GM12801 (cell line): ENCODE data around the gene PXYLP1.

Experiments used
- TF ChIP-seq, protein P1 (sequence below): IDR thresholded peaks from one replicate; pipeline ENCODE4 v1.5.1; 2011; ENCODE audit warnings: control low read depth; ENCODE audit not compliant: insufficient read length; ENCODE audit errors: extremely low read depth

PXYLP1 gene

DNA sequence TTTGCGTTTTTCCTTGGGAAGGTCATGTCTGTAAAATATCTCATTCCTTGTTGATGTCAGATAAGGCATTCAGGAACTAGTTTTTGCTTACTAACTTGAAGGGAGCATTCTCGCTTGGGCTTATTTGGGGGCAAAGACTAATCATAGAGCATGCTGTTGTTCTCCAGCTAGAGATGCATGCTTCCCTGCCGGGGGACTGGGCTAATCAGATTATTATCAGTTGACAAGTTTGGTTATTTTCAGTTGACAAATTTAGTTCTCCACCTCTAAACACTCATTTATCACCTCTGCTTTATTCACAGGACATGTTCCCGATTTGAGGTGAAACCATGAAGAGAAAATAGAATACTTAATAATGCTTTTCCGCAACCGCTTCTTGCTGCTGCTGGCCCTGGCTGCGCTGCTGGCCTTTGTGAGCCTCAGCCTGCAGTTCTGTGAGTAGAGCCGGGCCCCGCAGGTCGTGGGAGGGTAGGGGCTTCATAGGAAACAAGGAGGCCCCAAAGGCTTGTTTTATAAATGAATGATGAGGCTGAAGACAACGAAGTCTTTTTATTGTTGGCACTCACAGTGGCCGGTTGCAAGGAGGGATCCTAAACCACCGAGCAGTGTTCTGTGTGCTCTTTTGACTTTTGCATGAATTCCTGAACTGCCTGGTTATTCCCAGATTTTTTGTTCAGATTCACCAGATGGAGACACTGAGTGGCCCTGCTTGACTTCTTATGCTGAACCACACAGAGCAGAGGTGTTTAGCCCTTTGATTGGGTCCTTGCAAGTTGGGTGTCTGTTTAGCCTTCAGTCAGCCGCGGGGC is 28.4 kb downstream of the PXYLP1 start:
- TF ChIP-seq, protein P1, sequence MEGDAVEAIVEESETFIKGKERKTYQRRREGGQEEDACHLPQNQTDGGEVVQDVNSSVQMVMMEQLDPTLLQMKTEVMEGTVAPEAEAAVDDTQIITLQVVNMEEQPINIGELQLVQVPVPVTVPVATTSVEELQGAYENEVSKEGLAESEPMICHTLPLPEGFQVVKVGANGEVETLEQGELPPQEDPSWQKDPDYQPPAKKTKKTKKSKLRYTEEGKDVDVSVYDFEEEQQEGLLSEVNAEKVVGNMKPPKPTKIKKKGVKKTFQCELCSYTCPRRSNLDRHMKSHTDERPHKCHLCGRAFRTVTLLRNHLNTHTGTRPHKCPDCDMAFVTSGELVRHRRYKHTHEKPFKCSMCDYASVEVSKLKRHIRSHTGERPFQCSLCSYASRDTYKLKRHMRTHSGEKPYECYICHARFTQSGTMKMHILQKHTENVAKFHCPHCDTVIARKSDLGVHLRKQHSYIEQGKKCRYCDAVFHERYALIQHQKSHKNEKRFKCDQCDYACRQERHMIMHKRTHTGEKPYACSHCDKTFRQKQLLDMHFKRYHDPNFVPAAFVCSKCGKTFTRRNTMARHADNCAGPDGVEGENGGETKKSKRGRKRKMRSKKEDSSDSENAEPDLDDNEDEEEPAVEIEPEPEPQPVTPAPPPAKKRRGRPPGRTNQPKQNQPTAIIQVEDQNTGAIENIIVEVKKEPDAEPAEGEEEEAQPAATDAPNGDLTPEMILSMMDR, result no peak

- TF ChIP-seq, protein P1, result no peak
Observed at GRCh38 chr3:141260630-141260927, 29.0 kb downstream of the PXYLP1 start.

GRCh38 chr3:141261472-141262307 is 30.1 kb downstream of the PXYLP1 start:
- TF ChIP-seq, protein P1, result no peak

GRCh38 chr3:141262308-141262705 is 30.7 kb downstream of the PXYLP1 start:
- TF ChIP-seq, protein P1, result no peak

DNA sequence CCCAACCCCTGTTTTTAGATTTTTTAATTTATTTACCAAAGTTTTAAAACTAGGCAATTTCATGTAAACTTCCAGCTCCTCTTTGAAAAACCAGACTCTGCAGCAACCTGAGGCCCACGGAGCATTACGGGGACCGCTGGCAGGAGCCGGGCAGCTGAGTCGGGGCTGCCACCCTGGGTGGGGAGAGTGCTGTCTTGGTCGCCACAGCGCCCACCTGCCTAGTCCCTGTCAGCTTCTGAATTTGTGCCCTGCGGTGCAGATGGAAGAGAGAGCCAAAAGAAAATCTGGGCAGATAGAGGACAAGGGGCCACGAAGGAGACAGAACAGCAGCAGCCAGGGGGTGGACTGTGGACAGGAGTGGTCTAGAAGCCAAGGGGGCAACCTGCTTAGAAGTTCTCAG is 34.6 kb downstream of the PXYLP1 start:
- TF ChIP-seq, protein P1, result no peak

DNA sequence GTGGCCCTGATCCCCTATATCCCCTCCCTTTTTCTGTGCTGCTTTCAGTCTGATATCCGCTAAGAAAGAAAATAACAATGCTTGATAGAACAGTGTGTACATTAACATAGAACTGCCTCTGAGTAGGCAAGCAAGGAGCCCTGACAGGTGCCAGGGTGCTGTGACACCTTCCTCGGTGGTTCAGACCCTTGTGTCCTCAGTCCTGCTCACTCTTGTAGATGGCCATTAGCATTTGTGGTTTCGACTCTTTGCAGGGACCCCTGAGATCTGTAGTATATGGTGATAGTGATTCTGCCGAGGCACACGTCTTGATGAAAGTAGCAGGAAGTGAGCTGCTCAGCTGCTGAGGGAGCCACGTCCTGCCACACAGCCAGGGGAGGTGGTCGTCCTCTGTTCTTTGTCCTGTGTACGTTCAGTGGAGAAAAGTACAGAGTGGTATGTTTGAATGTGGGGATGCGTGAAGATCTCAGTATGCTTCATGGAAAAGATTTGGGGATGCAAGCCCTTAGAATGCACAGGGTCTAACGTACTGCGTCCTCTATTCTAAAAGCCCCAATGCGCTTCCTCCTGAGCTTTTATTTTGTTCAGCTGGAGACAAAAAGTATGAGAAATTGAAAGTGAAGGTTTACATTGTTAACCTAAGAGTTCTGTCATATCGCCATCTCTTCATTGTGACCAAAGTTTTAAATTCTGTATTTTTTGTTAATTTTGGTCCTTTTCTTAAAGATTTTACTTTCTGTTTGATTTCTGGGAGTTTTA is 35.4 kb downstream of the PXYLP1 start:
- TF ChIP-seq, protein P1, result no peak

DNA sequence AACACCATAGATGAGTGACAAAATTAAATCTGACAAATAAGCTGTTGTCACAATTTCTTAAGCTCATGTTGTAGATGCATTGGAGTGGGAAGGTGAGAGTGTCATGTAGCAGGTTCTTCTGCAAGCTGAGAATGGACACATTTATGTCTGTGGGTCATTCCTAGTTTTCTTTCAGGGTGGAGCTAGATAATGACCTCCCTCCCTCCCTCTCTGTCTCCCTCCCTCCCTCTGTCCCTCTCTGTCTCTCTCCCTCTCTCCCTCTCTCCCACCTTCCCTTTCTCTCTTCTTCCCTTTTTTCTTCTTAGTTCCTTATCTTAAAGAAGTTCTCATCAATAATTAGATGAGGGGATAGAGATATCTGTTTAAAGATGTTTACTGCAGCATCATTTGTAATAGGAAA is 36.0 kb downstream of the PXYLP1 start:
- TF ChIP-seq, protein P1, result no peak
